WTC11 (cell line): ENCODE results near the gene CNOT3. TPM values are rescaled to one million over a fixed set of nuclear protein-coding genes. Genes with fewer than 3 reads are reported as not detected.

Experiments
- ATAC-seq: fragments of 200-7000 bp; cut with Tn5 transposase; 2 replicates; pipeline ENCODE4 v1.10.0; 2021; ENCODE audit warnings: mild to moderate bottlenecking, moderate library complexity
- CTCF ChIA-PET: fragments of 300-600 bp; sonication (Branson Sonifier 250); formaldehyde crosslinking; loops from one replicate; lab custom pipeline; 2021; ENCODE audit warnings: antibody characterized with exemption; lab: Charles Lee
- POLR2A ChIA-PET: fragments of 350-600 bp; sonication (Branson Sonifier 250); formaldehyde crosslinking; loops from one replicate; lab custom pipeline; 2021; ENCODE audit warnings: antibody characterized with exemption; lab: Charles Lee
- DNase-seq: peaks from one replicate; pipeline ENCODE4 v3.0.0; 2021; ENCODE audit warnings: low spot score
- H3K27ac Mint-ChIP-seq: 2 replicates; pipeline ENCODE4 v1.8.0; 2021; ENCODE audit warnings: mixed read lengths
- H3K27me3 Mint-ChIP-seq: 2 replicates; pipeline ENCODE4 v1.8.0; 2021; ENCODE audit warnings: low read depth, mild to moderate bottlenecking, moderate library complexity, mixed read lengths
- H3K36me3 Mint-ChIP-seq: 2 replicates; pipeline ENCODE4 v1.8.0; 2021; ENCODE audit warnings: mixed read lengths
- H3K4me1 Mint-ChIP-seq: 2 replicates; pipeline ENCODE4 v1.8.0; 2022; ENCODE audit warnings: mixed read lengths
- H3K4me3 Mint-ChIP-seq: 2 replicates; pipeline ENCODE4 v1.8.0; 2021; ENCODE audit warnings: mild to moderate bottlenecking, moderate library complexity, mixed read lengths
- H3K9me3 Mint-ChIP-seq: 2 replicates; pipeline ENCODE4 v1.8.0; 2021; ENCODE audit warnings: mixed read lengths
- ATF1 ChIP-seq: sonication (generic); formaldehyde crosslinking; IDR thresholded peaks from 2 replicates; pipeline ENCODE4 v1.8.1; 2023; ENCODE audit warnings: mild to moderate bottlenecking, moderate library complexity, missing genetic modification reagents
- CREB1 ChIP-seq: sonication (generic); formaldehyde crosslinking; IDR thresholded peaks from 2 replicates; pipeline ENCODE4 v1.8.0; 2023; ENCODE audit warnings: mild to moderate bottlenecking, missing genetic modification reagents
- CREM ChIP-seq: sonication (generic); formaldehyde crosslinking; IDR thresholded peaks from 2 replicates; pipeline ENCODE4 v1.8.1; 2022; ENCODE audit warnings: mild to moderate bottlenecking, missing genetic modification reagents, moderate library complexity
- CTCF ChIP-seq: fragments of 200-600 bp; IDR thresholded peaks from 2 replicates; pipeline ENCODE4 v1.8.0; 2022; ENCODE audit warnings: antibody characterized with exemption
- E2F4 ChIP-seq: sonication (generic); formaldehyde crosslinking; IDR thresholded peaks from 2 replicates; pipeline ENCODE4 v1.8.1; 2022; ENCODE audit warnings: low read depth, mild to moderate bottlenecking, moderate library complexity, missing genetic modification reagents, borderline replicate concordance
- ELF4 ChIP-seq: sonication (generic); formaldehyde crosslinking; IDR thresholded peaks from 2 replicates; pipeline ENCODE4 v1.8.1; 2022; ENCODE audit warnings: low read depth, mild to moderate bottlenecking, moderate library complexity, missing genetic modification reagents
- EMX1 ChIP-seq: fragments of 250-450 bp; sonication (Bioruptor Pico); IDR thresholded peaks from 2 replicates; pipeline ENCODE4 v1.8.0; 2021; ENCODE audit warnings: mild to moderate bottlenecking
- ERG ChIP-seq: fragments of 250-450 bp; sonication (Bioruptor Pico); IDR thresholded peaks from 2 replicates; pipeline ENCODE4 v1.8.0; 2021; ENCODE audit warnings: mild to moderate bottlenecking
- ESRRA ChIP-seq: sonication (generic); formaldehyde crosslinking; IDR thresholded peaks from 2 replicates; pipeline ENCODE4 v1.8.1; 2022; ENCODE audit warnings: mild to moderate bottlenecking, missing genetic modification reagents, borderline replicate concordance
- FOXJ3 ChIP-seq: sonication (generic); formaldehyde crosslinking; IDR thresholded peaks from 2 replicates; pipeline ENCODE4 v1.9.0; 2021; ENCODE audit warnings: missing genetic modification reagents, mild to moderate bottlenecking, borderline replicate concordance
- HMGA2 ChIP-seq: fragments of 250-450 bp; sonication (Bioruptor Pico); IDR thresholded peaks from 2 replicates; pipeline ENCODE4 v1.4.0; 2021; ENCODE audit warnings: mild to moderate bottlenecking, moderate library complexity
- MAX ChIP-seq: sonication (generic); formaldehyde crosslinking; IDR thresholded peaks from 2 replicates; pipeline ENCODE4 v1.8.0; 2022; ENCODE audit warnings: mild to moderate bottlenecking, missing genetic modification reagents
- MXD4 ChIP-seq: fragments of 250-450 bp; sonication (Bioruptor Pico); IDR thresholded peaks from 2 replicates; pipeline ENCODE4 v1.8.0; 2021; ENCODE audit warnings: mild to moderate bottlenecking, moderate library complexity, borderline replicate concordance
- NFATC4 ChIP-seq: fragments of 250-450 bp; sonication (Bioruptor Pico); IDR thresholded peaks from 2 replicates; pipeline ENCODE4 v1.9.0; 2021; ENCODE audit warnings: mild to moderate bottlenecking
- NR2C2 ChIP-seq: sonication (generic); formaldehyde crosslinking; IDR thresholded peaks from 2 replicates; pipeline ENCODE4 v1.8.0; 2022; ENCODE audit warnings: mild to moderate bottlenecking, missing genetic modification reagents
- RORB ChIP-seq: fragments of 250-450 bp; sonication (Bioruptor Pico); IDR thresholded peaks from 2 replicates; pipeline ENCODE4 v1.9.0; 2021; ENCODE audit warnings: mild to moderate bottlenecking
- SOX15 ChIP-seq: fragments of 250-450 bp; sonication (Bioruptor Pico); IDR thresholded peaks from 2 replicates; pipeline ENCODE4 v1.9.0; 2021; ENCODE audit warnings: mild to moderate bottlenecking
- SP1 ChIP-seq: sonication (generic); formaldehyde crosslinking; conservative IDR thresholded peaks from 2 replicates; pipeline ENCODE4 v1.8.1; 2022; ENCODE audit warnings: missing genetic modification reagents
- TP53 ChIP-seq: sonication (generic); formaldehyde crosslinking; IDR thresholded peaks from 2 replicates; pipeline ENCODE4 v1.8.1; 2023; ENCODE audit warnings: mild to moderate bottlenecking, missing genetic modification reagents
- ZBTB21 ChIP-seq: sonication (generic); formaldehyde crosslinking; IDR thresholded peaks from 2 replicates; pipeline ENCODE4 v1.8.1; 2023; ENCODE audit warnings: mild to moderate bottlenecking, missing genetic modification reagents, borderline replicate concordance
- ZNF416 ChIP-seq: fragments of 250-450 bp; sonication (Bioruptor Pico); IDR thresholded peaks from 2 replicates; pipeline ENCODE4 v1.9.0; 2021; ENCODE audit warnings: mild to moderate bottlenecking, inconsistent platforms
- ZNF512 ChIP-seq: sonication (generic); formaldehyde crosslinking; IDR thresholded peaks from 2 replicates; pipeline ENCODE4 v1.8.1; 2022; ENCODE audit warnings: missing genetic modification reagents, borderline replicate concordance
- total RNA-seq: library from RNA; stranded (reverse); gene quantifications from 3 replicates; pipeline ENCODE4 v1.2.3, GENCODE V29; 2021
- TF ChIP-seq, protein P1 (sequence below): sonication (generic); formaldehyde crosslinking; IDR thresholded peaks from 2 replicates; pipeline ENCODE4 v1.8.1; 2023; ENCODE audit warnings: mild to moderate bottlenecking, missing genetic modification reagents, moderate library complexity
- TF ChIP-seq, protein P2 (sequence below): sonication (generic); formaldehyde crosslinking; IDR thresholded peaks from 2 replicates; pipeline ENCODE4 v1.8.0; 2023; ENCODE audit warnings: missing genetic modification reagents

CNOT3 gene
- total RNA-seq, 1 experiment from 2014 or later = 93.3 TPM

GRCh38 chr19:54165222-54165621 lies 27.7 kb downstream of the CNOT3 start:
- no peaks in the 10 kb centered on the region for H3K9me3 Mint-ChIP-seq
- H3K27ac Mint-ChIP-seq = no peak overlapping the region
- POLR2A ChIA-PET = interaction anchor here (0.9 kb wide), 2 partner anchors 8 to 36 kb away, joined by 3 to 5 read pairs; partner anchors contain the start of gene TMC4
- H3K4me3 Mint-ChIP-seq = no peak overlapping the region
- CTCF ChIA-PET = interaction anchor here (0.9 to 2.9 kb wide), 6 partner anchors 8 to 101 kb away, joined by 5 to 14 read pairs (median 8); partner anchors contain the start of genes CNOT3, MBOAT7 and TMC4
- peaks cover 43% of the 10 kb centered on the region for H3K27me3 Mint-ChIP-seq
- no peak for TF ChIP-seq NFATC4 (CRISPR knock-in tag)
- TF ChIP-seq RORB (CRISPR knock-in tag) = no peak
- TF ChIP-seq TP53 = no peak
- no peak for TF ChIP-seq ELF4 (CRISPR knock-in tag)
- no peak for TF ChIP-seq NR2C2 (CRISPR knock-in tag)
- ATAC-seq (no peak), DNase-seq (no peak)
- H3K4me1 Mint-ChIP-seq = peaks cover 27% of the 10 kb centered on the region
- no peaks in the 10 kb centered on the region for H3K36me3 Mint-ChIP-seq

DNA sequence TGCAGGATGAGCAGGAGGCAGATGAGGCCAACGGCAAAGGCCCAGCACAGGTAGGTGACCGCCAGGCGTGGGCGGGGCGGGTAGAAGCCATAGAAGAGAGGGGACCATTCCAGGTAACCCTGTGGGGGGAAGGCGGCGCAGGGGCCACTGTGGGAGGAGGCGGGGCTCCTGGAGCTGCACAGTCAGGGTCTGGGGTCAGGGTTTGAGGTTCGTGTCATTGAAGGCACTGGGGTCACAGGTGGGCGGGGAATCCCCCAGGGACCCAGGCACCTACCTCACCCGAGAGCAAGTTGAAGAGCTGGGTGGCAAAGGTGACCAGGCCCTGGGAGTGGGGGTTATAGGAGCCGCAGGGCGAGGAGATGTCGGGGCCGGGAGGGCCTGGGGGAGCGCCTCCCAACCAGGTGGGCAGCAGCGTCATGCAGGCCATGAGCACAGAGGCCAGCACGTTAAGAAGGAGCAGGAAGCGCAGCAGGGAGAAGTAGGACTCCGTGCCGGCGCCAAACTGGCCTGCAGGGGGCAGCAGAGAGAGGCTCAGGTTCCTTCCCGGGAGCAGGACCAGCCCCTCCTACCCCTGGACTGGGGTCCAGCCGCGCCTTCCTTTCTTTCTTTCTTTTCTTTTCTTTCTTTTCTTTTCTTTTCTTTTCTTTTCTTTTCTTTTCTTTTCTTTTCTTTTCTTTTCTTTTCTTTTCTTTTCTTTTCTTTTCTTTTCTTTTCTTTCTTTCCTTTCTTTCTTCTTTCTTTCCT lies 30.8 kb downstream of the CNOT3 start:
- H3K4me1 Mint-ChIP-seq = peaks cover 20% of the 10 kb centered on the region
- H3K27ac Mint-ChIP-seq = no peak overlapping the region
- no peak overlapping the region for H3K4me3 Mint-ChIP-seq
- CTCF ChIA-PET = interaction anchor here (1.0 to 3.0 kb wide), 3 partner anchors 12 to 255 kb away, joined by 4 to 14 read pairs (median 12); partner anchors contain the start of gene MBOAT7
- DNase-seq (peak; percentile 99), ATAC-seq (peak; percentile 46)
- POLR2A ChIA-PET = no interaction called here
- peaks cover 32% of the 10 kb centered on the region for H3K27me3 Mint-ChIP-seq
- H3K9me3 Mint-ChIP-seq = no peaks in the 10 kb centered on the region
- no peaks in the 10 kb centered on the region for H3K36me3 Mint-ChIP-seq
- no peak for TF ChIP-seq CREB1
- TF ChIP-seq, protein P1, sequence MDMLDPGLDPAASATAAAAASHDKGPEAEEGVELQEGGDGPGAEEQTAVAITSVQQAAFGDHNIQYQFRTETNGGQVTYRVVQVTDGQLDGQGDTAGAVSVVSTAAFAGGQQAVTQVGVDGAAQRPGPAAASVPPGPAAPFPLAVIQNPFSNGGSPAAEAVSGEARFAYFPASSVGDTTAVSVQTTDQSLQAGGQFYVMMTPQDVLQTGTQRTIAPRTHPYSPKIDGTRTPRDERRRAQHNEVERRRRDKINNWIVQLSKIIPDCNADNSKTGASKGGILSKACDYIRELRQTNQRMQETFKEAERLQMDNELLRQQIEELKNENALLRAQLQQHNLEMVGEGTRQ (CRISPR knock-in tag) = no peak
- no peak for TF ChIP-seq E2F4
- no peak for TF ChIP-seq NFATC4 (CRISPR knock-in tag)
- TF ChIP-seq EMX1 (CRISPR knock-in tag) = no peak
- no peak for TF ChIP-seq ELF4 (CRISPR knock-in tag)
- TF ChIP-seq SOX15 (CRISPR knock-in tag) = no peak
- no peak for TF ChIP-seq SP1
- no peak for TF ChIP-seq ESRRA (CRISPR knock-in tag)
- no peak for TF ChIP-seq ZNF416 (CRISPR knock-in tag)
- no peak for TF ChIP-seq CREM (CRISPR knock-in tag)
- TF ChIP-seq ZBTB21 (CRISPR knock-in tag) = no peak
- peak; percentile 14; the same call in 1 of the 2 replicates for TF ChIP-seq MAX
- TF ChIP-seq CTCF = peak; percentile 82
- TF ChIP-seq ERG (CRISPR knock-in tag) = 0 out of 2 replicates have a peak, but pooled peaks have one; percentile 11
- peak; percentile 39; the same call in 1 of the 2 replicates for TF ChIP-seq ZNF512 (CRISPR knock-in tag)
- TF ChIP-seq MXD4 (CRISPR knock-in tag) = no peak
- TF ChIP-seq, protein P2, sequence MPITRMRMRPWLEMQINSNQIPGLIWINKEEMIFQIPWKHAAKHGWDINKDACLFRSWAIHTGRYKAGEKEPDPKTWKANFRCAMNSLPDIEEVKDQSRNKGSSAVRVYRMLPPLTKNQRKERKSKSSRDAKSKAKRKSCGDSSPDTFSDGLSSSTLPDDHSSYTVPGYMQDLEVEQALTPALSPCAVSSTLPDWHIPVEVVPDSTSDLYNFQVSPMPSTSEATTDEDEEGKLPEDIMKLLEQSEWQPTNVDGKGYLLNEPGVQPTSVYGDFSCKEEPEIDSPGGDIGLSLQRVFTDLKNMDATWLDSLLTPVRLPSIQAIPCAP (CRISPR knock-in tag) = no peak
- TF ChIP-seq HMGA2 = no peak
- no peak for TF ChIP-seq RORB (CRISPR knock-in tag)
- TF ChIP-seq ATF1 = no peak
- TF ChIP-seq FOXJ3 (CRISPR knock-in tag) = no peak
